H1 (cell line): ENCODE measurements around the gene CPLX1. TPM values are rescaled to one million over a fixed set of nuclear protein-coding genes. Genes with fewer than 3 reads are reported as not detected.

Experiments
- CTCF ChIA-PET: fragments of 300-600 bp; sonication (Branson Sonifier 250); formaldehyde crosslinking; loops from one replicate; lab custom pipeline; 2021; ENCODE audit not compliant: partially characterized antibody; lab: Charles Lee
- POLR2A ChIA-PET: fragments of 300-600 bp; sonication (Branson Sonifier 250); formaldehyde crosslinking; loops from one replicate; lab custom pipeline; 2021; ENCODE audit warnings: inconsistent platforms; ENCODE audit not compliant: partially characterized antibody; lab: Charles Lee
- DNase-seq, 2 experiments: peaks; one replicate each; pipeline versions ENCODE4 v3.0.0 to v3.0.0-alpha.2; 2010 to 2022; ENCODE audit warnings: low spot score in 2 of 2, low read depth in 1 of 2, mixed read lengths in 1 of 2
- FAIRE-seq: peaks from 2 replicates; lab custom pipeline; 2011; peaks lifted over from hg19 to GRCh38; lab: Jason Lieb, UNC
- H2AFZ ChIP-seq: 2 replicates; pipeline ENCODE4 v1.8.1; 2012; ENCODE audit warnings: low read length, inconsistent platforms
- H2AK5ac ChIP-seq: 2 replicates; pipeline ENCODE4 v1.6.1; 2013; ENCODE audit warnings: low read depth, low read length
- H2BK120ac ChIP-seq: replicated peaks from 2 replicates; pipeline ENCODE3; 2013; ENCODE audit warnings: low read depth, low read length, inconsistent platforms
- H2BK12ac ChIP-seq: 2 replicates; pipeline ENCODE4 v1.6.1; 2013; ENCODE audit warnings: low read depth, low read length
- H2BK15ac ChIP-seq: 2 replicates; pipeline ENCODE4 v1.6.1; 2013; ENCODE audit warnings: low read length
- H2BK20ac ChIP-seq: 2 replicates; pipeline ENCODE4 v1.6.1; 2013; ENCODE audit warnings: low read length
- H2BK5ac ChIP-seq: 2 replicates; pipeline ENCODE4 v1.6.1; 2013; ENCODE audit warnings: low read depth, low read length
- H3K14ac ChIP-seq: 2 replicates; pipeline ENCODE4 v1.6.1; 2013; ENCODE audit warnings: inconsistent platforms; ENCODE audit not compliant: insufficient read length
- H3K18ac ChIP-seq: 2 replicates; pipeline ENCODE4 v1.6.1; 2013; ENCODE audit warnings: low read length; ENCODE audit errors: extremely low read depth
- H3K23ac ChIP-seq: 2 replicates; pipeline ENCODE4 v1.6.1; 2013; ENCODE audit warnings: inconsistent platforms; ENCODE audit not compliant: insufficient read length
- H3K23me2 ChIP-seq: 2 replicates; pipeline ENCODE4 v1.6.1; 2013; ENCODE audit warnings: low read depth, low read length
- H3K27ac ChIP-seq: 2 replicates; pipeline ENCODE4 v1.6.1; 2011; ENCODE audit warnings: low read depth, low read length, inconsistent platforms
- H3K27me3 ChIP-seq, 4 experiments: replicated peaks in 1 of 4; 1 replicate in 1 of 4; 2 replicates in 3 of 4; pipeline versions ENCODE4 v1.6.1 to v1.8.1; 2011 to 2013; ENCODE audit warnings: low read length in 3 of 4, mild to moderate bottlenecking in 3 of 4, inconsistent platforms in 2 of 4, mixed read lengths in 2 of 4, moderate library complexity in 1 of 4; ENCODE audit not compliant: control insufficient read depth in 3 of 4, insufficient read depth in 3 of 4; ENCODE audit errors: extremely low read depth in 1 of 4
- H3K36me3 ChIP-seq, 4 experiments: 2 replicates each; pipeline versions ENCODE4 v1.6.1 to v1.8.1; 2011 to 2013; ENCODE audit warnings: mild to moderate bottlenecking in 4 of 4, low read length in 3 of 4, moderate library complexity in 2 of 4, control low read depth in 1 of 4, inconsistent platforms in 1 of 4; ENCODE audit not compliant: insufficient read depth in 4 of 4, control insufficient read depth in 2 of 4
- H3K4ac ChIP-seq: replicated peaks from 2 replicates; pipeline ENCODE3; 2013; ENCODE audit warnings: low read length, low read depth, mixed read lengths, inconsistent platforms; ENCODE audit not compliant: insufficient read length
- H3K4me1 ChIP-seq, 4 experiments: replicated peaks in 1 of 4; 1 replicate in 1 of 4; 2 replicates in 3 of 4; pipeline versions ENCODE4 v1.6.1 to v1.8.1; 2011 to 2013; ENCODE audit warnings: low read length in 3 of 4, inconsistent platforms in 2 of 4, mixed read lengths in 1 of 4; ENCODE audit not compliant: insufficient read depth in 4 of 4, control insufficient read depth in 3 of 4
- H3K4me2 ChIP-seq, 2 experiments: 2 replicates each; pipeline versions ENCODE4 v1.6.1 to v1.8.1; 2011 to 2013; ENCODE audit warnings: low read depth in 2 of 2, low read length in 2 of 2, control low read depth in 1 of 2, inconsistent platforms in 1 of 2, mild to moderate bottlenecking in 1 of 2; ENCODE audit not compliant: insufficient read depth in 1 of 2
- H3K4me3 ChIP-seq, 4 experiments: fragments of 200-600, 300-600 bp in 1 of 4; sonication (generic), shearing (Covaris generic), sonication (Bioruptor Twin) in 1 of 4; 2 replicates each; pipeline versions ENCODE4 v1.5.1 to v1.8.1; 2011 to 2016; ENCODE audit warnings: low read length in 4 of 4, low read depth in 3 of 4, control low read depth in 2 of 4, inconsistent platforms in 2 of 4, mild to moderate bottlenecking in 2 of 4, mixed read lengths in 1 of 4, moderate library complexity in 1 of 4; ENCODE audit not compliant: insufficient read depth in 2 of 4; ENCODE audit errors: extremely low read depth in 1 of 4
- H3K56ac ChIP-seq: replicated peaks from 2 replicates; pipeline ENCODE3; 2013; ENCODE audit warnings: low read depth, mild to moderate bottlenecking, mixed read lengths, low read length, inconsistent platforms; ENCODE audit not compliant: insufficient read length
- H3K79me1 ChIP-seq: 2 replicates; pipeline ENCODE4 v1.6.1; 2013; ENCODE audit warnings: low read depth, low read length, control low read depth
- H3K79me2 ChIP-seq, 2 experiments: 2 replicates each; pipeline versions ENCODE4 v1.6.1 to v1.8.1; 2012 to 2013; ENCODE audit warnings: low read length in 2 of 2, mild to moderate bottlenecking in 2 of 2, inconsistent platforms in 1 of 2; ENCODE audit not compliant: insufficient read depth in 2 of 2, control insufficient read depth in 1 of 2
- H3K9ac ChIP-seq, 4 experiments: replicated peaks in 1 of 4; 1 replicate in 1 of 4; 2 replicates in 3 of 4; pipeline versions ENCODE4 v1.6.1 to v1.8.1; 2011 to 2013; ENCODE audit warnings: low read depth in 3 of 4, low read length in 3 of 4, control low read depth in 2 of 4, mild to moderate bottlenecking in 2 of 4, moderate library complexity in 2 of 4, inconsistent platforms in 1 of 4; ENCODE audit errors: extremely low read depth in 1 of 4
- H3K9me3 ChIP-seq, 2 experiments: 2 replicates each; pipeline versions ENCODE4 v1.6.1 to v1.8.1; 2012 to 2013; ENCODE audit warnings: mild to moderate bottlenecking in 2 of 2, moderate library complexity in 2 of 2, control low read depth in 1 of 2, inconsistent platforms in 1 of 2, low read depth in 1 of 2, low read length in 1 of 2, mixed read lengths in 1 of 2; ENCODE audit not compliant: insufficient read depth in 2 of 2
- H4K20me1 ChIP-seq, 2 experiments: replicated peaks in 1 of 2; 2 replicates each; pipeline versions ENCODE3 to v1.8.1; 2011 to 2013; ENCODE audit warnings: inconsistent platforms in 2 of 2, low read length in 2 of 2, mild to moderate bottlenecking in 1 of 2; ENCODE audit not compliant: insufficient read depth in 2 of 2, control insufficient read depth in 1 of 2
- H4K5ac ChIP-seq: 2 replicates; pipeline ENCODE4 v1.6.1; 2013; ENCODE audit warnings: low read length, low read depth, mixed read lengths, inconsistent platforms; ENCODE audit not compliant: insufficient read length
- H4K8ac ChIP-seq: 2 replicates; pipeline ENCODE4 v1.8.0; 2013; ENCODE audit warnings: mild to moderate bottlenecking, moderate library complexity, low read length, inconsistent platforms; ENCODE audit not compliant: insufficient read depth; ENCODE audit errors: extremely low read depth
- H4K91ac ChIP-seq: replicated peaks from 2 replicates; pipeline ENCODE3; 2013; ENCODE audit warnings: low read length, mixed read lengths, inconsistent platforms; ENCODE audit not compliant: insufficient read length
- CTBP2 ChIP-seq: IDR thresholded peaks from 2 replicates; pipeline ENCODE4 v1.7.0; 2011; ENCODE audit warnings: borderline replicate concordance, mild to moderate bottlenecking, moderate library complexity, mixed read lengths, low read length; ENCODE audit not compliant: insufficient read depth, insufficient read length
- EGR1 ChIP-seq: IDR thresholded peaks from 2 replicates; pipeline ENCODE4 v1.6.1; 2011; ENCODE audit warnings: low read depth, low read length, borderline replicate concordance
- EP300 ChIP-seq, 2 experiments: IDR thresholded peaks; 1 replicate in 1 of 2; 2 replicates in 1 of 2; pipeline ENCODE4 v1.6.1; 2011 to 2012; ENCODE audit warnings: low read depth in 2 of 2, low read length in 2 of 2, mild to moderate bottlenecking in 2 of 2, borderline replicate concordance in 1 of 2, inconsistent platforms in 1 of 2, moderate library complexity in 1 of 2
- GTF2F1 ChIP-seq: IDR thresholded peaks from 2 replicates; pipeline ENCODE4 v1.6.1; 2012; ENCODE audit warnings: low read depth, low read length, improper control_type of control experiment, borderline replicate concordance
- JUND ChIP-seq: IDR thresholded peaks from 2 replicates; pipeline ENCODE4 v1.6.1; 2011; ENCODE audit warnings: mild to moderate bottlenecking, improper control_type of control experiment, low read length
- KDM4A ChIP-seq: IDR thresholded peaks from one replicate; pipeline ENCODE4 v1.7.1; 2012; ENCODE audit warnings: low read depth, mild to moderate bottlenecking, moderate library complexity, low read length, inconsistent platforms; ENCODE audit not compliant: severe bottlenecking
- NRF1 ChIP-seq: IDR thresholded peaks from 2 replicates; pipeline ENCODE4 v1.6.1; 2011; ENCODE audit warnings: mild to moderate bottlenecking, low read depth, low read length, improper control_type of control experiment
- POLR2AphosphoS5 ChIP-seq: IDR thresholded peaks from 2 replicates; pipeline ENCODE4 v1.6.1; 2011; ENCODE audit warnings: low read depth, low read length
- RBBP5 ChIP-seq: IDR thresholded peaks from 2 replicates; pipeline ENCODE4 v1.7.1; 2012; ENCODE audit warnings: low read depth, mild to moderate bottlenecking, inconsistent platforms, low read length, moderate library complexity, borderline replicate concordance
- SIX5 ChIP-seq: IDR thresholded peaks from 2 replicates; pipeline ENCODE4 v1.6.1; 2011; ENCODE audit warnings: mild to moderate bottlenecking, low read depth, low read length
- TAF1 ChIP-seq: IDR thresholded peaks from 2 replicates; pipeline ENCODE4 v1.6.1; 2011; ENCODE audit warnings: mild to moderate bottlenecking, low read depth, low read length
- TBP ChIP-seq: IDR thresholded peaks from 2 replicates; pipeline ENCODE4 v1.6.1; 2011; ENCODE audit warnings: low read depth, low read length, improper control_type of control experiment
- TEAD4 ChIP-seq: IDR thresholded peaks from 2 replicates; pipeline ENCODE4 v1.6.1; 2012; ENCODE audit warnings: low read depth, low read length, inconsistent platforms, mixed read lengths
- WGBS, 2 experiments: shearing (Covaris generic) in 1 of 2; methylation state at CpG; one replicate each; pipeline versions ENCODE4 v1.1.6 to v1.1.7; 2013 to 2015; ENCODE audit warnings: low lambda C conversion rate in 2 of 2, mixed read lengths in 2 of 2, inconsistent platforms in 1 of 2, low coverage in 1 of 2, missing lambda C conversion rate in 1 of 2; ENCODE audit not compliant: insufficient replicate concordance in 2 of 2, insufficient coverage in 1 of 2, insufficient read length in 1 of 2; ENCODE audit errors: extremely low coverage in 1 of 2, missing lambda C conversion rate in 1 of 2; 5-methylcytosine and 5-hydroxymethylcytosine counted together
- polyA plus RNA-seq, 7 experiments: library from polyadenylated mRNA; depleted of rRNA in 3 of 7; stranded (reverse) in 5 of 7; unstranded in 2 of 7; fragments of >200 nt in 5 of 7; fragments of 200-250 nt in 2 of 7; gene quantifications; 1 replicate in 5 of 7; 2 replicates in 1 of 7; 4 replicates in 1 of 7; pipeline versions ENCODE4 v1.2.1 to v1.2.3, GENCODE V29; 2011 to 2013; ENCODE audit warnings: missing spikeins in 2 of 7, mixed read lengths in 2 of 7
- total RNA-seq: library from RNA; stranded (reverse); fragmentation: NEBNext Ultra II Directional; extraction: Animal tissue kit (Norgen Biotek cat#: 25700); gene quantifications from 2 replicates; pipeline ENCODE4 v1.2.1, GENCODE V29; 2021
- TF ChIP-seq, protein P1 (sequence below): IDR thresholded peaks from 2 replicates; pipeline ENCODE4 v1.6.1; 2012; ENCODE audit warnings: inconsistent platforms

Gene CPLX1
- total and polyA plus RNA-seq, 2 of the 8 experiments (the other 6 are each of a cell fraction or from before 2014, with no cell fraction given): 0.32 to 0.56 TPM

DNA sequence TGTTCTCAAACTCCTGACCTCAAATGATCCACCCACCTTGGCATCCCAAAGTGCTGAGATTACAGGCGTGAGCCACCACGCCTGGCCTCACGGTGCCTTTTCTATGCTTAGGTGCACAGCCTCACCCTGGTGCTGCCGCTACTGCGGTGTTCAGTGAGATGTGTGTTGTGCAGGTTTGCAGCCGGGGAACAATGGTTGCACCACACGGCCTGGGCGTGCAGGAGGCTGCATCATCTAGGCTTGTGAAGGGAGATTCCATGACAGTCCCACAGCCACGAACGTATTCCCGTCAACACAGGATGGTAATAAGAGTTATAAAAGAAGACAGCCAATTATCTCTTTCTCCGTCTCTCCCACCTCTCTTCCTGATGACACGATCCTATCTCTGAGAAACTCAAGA, 22.0 kb downstream of the CPLX1 start:
- no peak overlapping the region for H3K23ac ChIP-seq
- no peak overlapping the region for H4K8ac ChIP-seq
- no peak overlapping the region for H3K18ac ChIP-seq
- peaks cover 0 to 5% of the 10 kb centered on the region in 2 experiments; a peak in 1 of 4 replicates for H3K9me3 ChIP-seq
- H3K9ac ChIP-seq: no peak overlapping the region
- H2BK120ac ChIP-seq: no peak overlapping the region
- H3K36me3 ChIP-seq: no peaks in the 10 kb centered on the region
- H3K56ac ChIP-seq: no peak overlapping the region
- no peak overlapping the region for H2BK20ac ChIP-seq
- no peak overlapping the region for H4K5ac ChIP-seq
- H3K79me1 ChIP-seq: no peaks in the 10 kb centered on the region; the same call in 1 of the 2 replicates
- no peaks in the 10 kb centered on the region for H3K79me2 ChIP-seq
- no peak overlapping the region for H4K91ac ChIP-seq
- H2BK5ac ChIP-seq: no peak overlapping the region
- no peaks in the 10 kb centered on the region for H4K20me1 ChIP-seq
- H3K4me3 ChIP-seq: no peak overlapping the region
- ChIA-PET POLR2A (interaction anchor here (1.0 kb wide), 1 partner anchor 10 kb away, joined by 3 read pairs; no protein-coding TSS in a partner anchor), CTCF (interaction anchor here (1.2 kb wide), 2 partner anchors 10 to 24 kb away, joined by 3 read pairs; no protein-coding TSS in a partner anchor)
- DNase-seq: no peak
- H3K27me3 ChIP-seq: peaks cover 1 to 15% (median 7%) of the 10 kb centered on the region in 4 experiments; a peak in 5 of 7 replicates
- no peak overlapping the region for H3K27ac ChIP-seq
- no peak overlapping the region for H3K4me2 ChIP-seq
- H3K4ac ChIP-seq: no peak overlapping the region
- no peak overlapping the region for H2BK15ac ChIP-seq
- WGBS, 2 experiments: 87% methylated on average over 13 of the region's 13 CpGs; no CpG with 5 or more reads in 1 of the 2 experiments
- no peaks in the 10 kb centered on the region; a peak in 2 of 7 replicates for H3K4me1 ChIP-seq
- no peak overlapping the region for H2AK5ac ChIP-seq
- H3K14ac ChIP-seq: no peak overlapping the region
- no peaks in the 10 kb centered on the region for H3K23me2 ChIP-seq
- FAIRE-seq: no peak
- no peak overlapping the region for H2AFZ ChIP-seq
- H2BK12ac ChIP-seq: no peak overlapping the region
- TF ChIP-seq JUND (no peak), TBP (no peak), POLR2AphosphoS5 (no peak), TAF1 (no peak), NRF1 (no peak), CTBP2 (no peak), TEAD4 (no peak), EGR1 (no peak), KDM4A (no peak), EP300 (IDR thresholded peaks at IDR 0.05; ENCODE audit: borderline replicate concordance in 1 of 2, low read depth in 2 of 2, low read length in 2 of 2) (no peak), RBBP5 (no peak), SIX5 (no peak), GTF2F1 (no peak)
- TF ChIP-seq, protein P1, sequence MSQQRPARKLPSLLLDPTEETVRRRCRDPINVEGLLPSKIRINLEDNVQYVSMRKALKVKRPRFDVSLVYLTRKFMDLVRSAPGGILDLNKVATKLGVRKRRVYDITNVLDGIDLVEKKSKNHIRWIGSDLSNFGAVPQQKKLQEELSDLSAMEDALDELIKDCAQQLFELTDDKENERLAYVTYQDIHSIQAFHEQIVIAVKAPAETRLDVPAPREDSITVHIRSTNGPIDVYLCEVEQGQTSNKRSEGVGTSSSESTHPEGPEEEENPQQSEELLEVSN: no peak
